ENCODE results near the gene TYW5. TPM values are rescaled to one million over a fixed set of nuclear protein-coding genes. Genes with fewer than 3 reads are reported as not detected.

TYW5 gene
- total and polyA plus RNA-seq, 2 of the 13 experiments (the other 11 are each of a cell fraction or from before 2014, with no cell fraction given): 8.3 to 14.6 TPM

DNA sequence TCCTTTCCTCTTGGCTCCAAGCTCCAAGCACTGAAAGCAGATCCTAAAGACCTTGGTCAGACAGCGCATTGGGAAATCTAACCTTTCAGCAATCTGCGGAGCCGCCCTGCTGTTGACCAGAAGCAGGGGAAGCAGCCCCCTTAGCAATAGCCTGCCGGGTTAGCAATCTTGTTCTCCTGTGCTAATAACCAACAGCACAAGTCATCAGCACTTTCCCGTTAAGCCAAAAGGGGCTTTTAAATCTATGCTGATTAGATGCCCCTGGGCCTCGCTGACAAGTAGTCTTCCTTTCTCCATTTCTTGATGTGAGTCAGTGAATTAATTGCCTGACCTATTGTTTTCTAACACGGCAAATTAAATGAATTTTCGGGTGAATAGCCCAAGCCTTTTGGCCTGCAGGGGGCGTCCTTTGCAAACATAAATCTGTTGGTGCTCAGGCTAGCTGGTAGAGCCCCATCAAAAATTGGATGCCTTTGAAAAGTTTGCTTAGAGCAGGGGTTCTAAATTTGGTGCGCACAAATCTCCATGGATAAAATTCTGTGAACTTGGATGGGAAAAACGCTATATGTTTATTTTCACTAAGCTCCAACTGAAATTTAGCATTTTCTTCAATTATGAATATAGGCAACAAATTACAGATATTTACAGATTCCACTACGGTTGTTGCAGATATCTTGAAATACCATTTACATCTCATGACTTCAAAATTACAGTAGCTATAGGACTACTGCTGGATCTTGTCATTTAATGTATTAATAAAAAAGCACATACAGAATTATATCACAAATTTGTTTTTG, 24.7 kb upstream of the TYW5 start (continued):
- TF ChIP-seq ZNF768 (CRISPR knock-in tag; IDR thresholded peaks at IDR 0.05): no peak

GRCh38 chr2:199979398-199979797, 24.1 kb upstream of the TYW5 start:
- Histone ChIP-seq H3K4me3 (replicated peaks in 1 of 3; ENCODE audit: insufficient read depth in 1 of 3, low read depth in 2 of 3, low read length in 3 of 3) (0 out of 6 replicates have a peak overlapping the region, but pooled peaks of 1 of the 3 experiments have one; percentile 34), H3K27ac (ENCODE audit: extremely low read length, insufficient read depth, low read length) (no peak overlapping the region), H3K9ac (ENCODE audit: insufficient read depth, low read depth, low read length) (peak overlapping the region; percentile 12; the same call in 1 of the 2 replicates), H4K20me1 (ENCODE audit: insufficient read depth, low read length) (no peaks in the 10 kb centered on the region), H3K4me1 (ENCODE audit: insufficient read depth, low read length) (peaks cover 29% of the 10 kb centered on the region), H3K4me2 (ENCODE audit: low read depth, low read length) (peak overlapping the region; percentile 71), H3K36me3 (replicated peaks in 1 of 2; ENCODE audit: control insufficient read depth in 1 of 2, insufficient read depth in 2 of 2, low read length in 2 of 2) (no peaks in the 10 kb centered on the region), H3K9me3 (ENCODE audit: low read length) (no peaks in the 10 kb centered on the region), H3K27me3 (ENCODE audit: control insufficient read depth in 1 of 2, insufficient read depth in 2 of 2, low read length in 2 of 2) (no peaks in the 10 kb centered on the region), H3K79me2 (ENCODE audit: insufficient read depth, low read length) (no peaks in the 10 kb centered on the region), H2AFZ (ENCODE audit: low read length) (peak overlapping the region; percentile 51)
- DNase-seq (ENCODE audit: low spot score) (no peak), FAIRE-seq (no peak), ATAC-seq (peak; percentile 59)
- ChIA-PET POLR2A (interaction anchor here (1.1 kb wide), 1 partner anchor 327 kb away, joined by 4 read pairs; the partner anchor contains the start of gene SPATS2L), CTCF (ENCODE audit: low intra/inter-chr PET ratio, low total read pairs) (interaction anchor here (1.1 to 1.8 kb wide), 4 partner anchors 501 to 723 kb away, joined by 3 to 8 read pairs (median 4); partner anchors contain the start of gene KCTD18)
- intact Hi-C loops (cut with micrococcal nuclease; ENCODE audit: unreplicated experiment): loop anchor here (10.0 kb wide), 1 partner anchor 755 kb away; no protein-coding TSS in a partner anchor
- TF ChIP-seq SALL2 (CRISPR knock-in tag; IDR thresholded peaks at IDR 0.05) (no peak), ZNF33B (CRISPR knock-in tag; IDR thresholded peaks at IDR 0.05) (no peak), KLF11 (CRISPR knock-in tag; IDR thresholded peaks at IDR 0.05) (no peak), ZNF772 (CRISPR knock-in tag; IDR thresholded peaks at IDR 0.05) (0 out of 2 replicates have a peak, but pooled peaks have one; percentile 13), REPIN1 (CRISPR knock-in tag; IDR thresholded peaks at IDR 0.05; ENCODE audit: borderline replicate concordance, low read depth) (no peak), FOXJ3 (CRISPR knock-in tag; IDR thresholded peaks at IDR 0.05; ENCODE audit: borderline replicate concordance) (no peak), GABPB1 (CRISPR knock-in tag; IDR thresholded peaks at IDR 0.05) (no peak), TOE1 (CRISPR knock-in tag; IDR thresholded peaks at IDR 0.05) (no peak)
- no TSS peak for BruUV-seq (replicated peaks)
- in situ Hi-C loops (cut with HindIII; ENCODE audit: extremely low pct_ligation_motif_present, low pct_unique_long_range_greater_than_20kb): loop anchor here (10.0 kb wide), 2 partner anchors 505 to 715 kb away; no protein-coding TSS in a partner anchor
- WGBS (ENCODE audit: low lambda C conversion rate): 92% methylated on average over 5 of the region's 5 CpGs
